GM12878 (cell line): ENCODE measurements around the gene HRCT1. TPM values are rescaled to one million over a fixed set of nuclear protein-coding genes. Genes with fewer than 3 reads are reported as not detected.
"Not testable (repeated sequence)": the region's sequence is repeated elsewhere in the genome, so short reads cannot be mapped to it uniquely, and the experiment has no call there.

ENCODE experiments used
- ATAC-seq: fragments of 200-7000 bp; cut with Tn5 transposase; 3 replicates; pipeline ENCODE4 v1.9.1; 2020; ENCODE audit warnings: mild to moderate bottlenecking, moderate library complexity
- BruUV-seq: library from RNA; stranded (reverse); fragments of 400-500 nt; replicated peaks from 2 replicates; lab custom pipeline; 2021; lab: Mats Ljungman, UMichigan
- CTCF ChIA-PET: fragments of 300-600 bp; sonication (Branson Sonifier 250); formaldehyde crosslinking; extraction: SDS; loops from one replicate; lab custom pipeline; 2021; ENCODE audit warnings: inconsistent platforms; lab: Yijun Ruan, JAX
- POLR2A ChIA-PET: fragments of 350-600 bp; formaldehyde crosslinking; extraction: SDS; loops from one replicate; lab custom pipeline; 2021; ENCODE audit warnings: inconsistent platforms; lab: Charles Lee
- RAD21 ChIA-PET: fragments of 300-600 bp; sonication (Branson Sonifier 250); formaldehyde crosslinking; loops from one replicate; lab custom pipeline; 2023; ENCODE audit warnings: antibody characterized with exemption; ENCODE audit not compliant: unreplicated experiment; lab: Charles Lee
- SMC1A ChIA-PET: fragments of 300-600 bp; sonication (Branson Sonifier 250); formaldehyde crosslinking; loops from one replicate; lab custom pipeline; 2023; ENCODE audit not compliant: unreplicated experiment, uncharacterized antibody; lab: Charles Lee
- DNase-seq: peaks from one replicate; pipeline ENCODE4 v3.0.0-alpha.2; 2011; ENCODE audit warnings: low read depth, low spot score
- FAIRE-seq: peaks from 3 replicates; lab custom pipeline; 2011; peaks lifted over from hg19 to GRCh38; lab: Jason Lieb, UNC
- H2AFZ ChIP-seq: 2 replicates; pipeline ENCODE4 v1.6.0; 2011; ENCODE audit warnings: low read depth, low read length, control low read depth; ENCODE audit not compliant: control insufficient read depth
- H3K27ac ChIP-seq: 2 replicates; pipeline ENCODE4 v1.5.1; 2011; ENCODE audit warnings: control low read depth; ENCODE audit not compliant: control insufficient read depth, insufficient read depth
- H3K27me3 ChIP-seq, 2 experiments: replicated peaks in 1 of 2; 2 replicates each; pipeline versions ENCODE4 v1.6.0 to v1.6.1; 2011; ENCODE audit warnings: low read length in 1 of 2; ENCODE audit not compliant: control insufficient read depth in 2 of 2, insufficient read depth in 2 of 2
- H3K36me3 ChIP-seq, 2 experiments: 2 replicates each; pipeline ENCODE4 v1.5.1; 2011; ENCODE audit warnings: low read length in 1 of 2; ENCODE audit not compliant: control insufficient read depth in 2 of 2, insufficient read depth in 2 of 2
- H3K4me1 ChIP-seq: 2 replicates; pipeline ENCODE4 v1.6.1; 2011; ENCODE audit warnings: mild to moderate bottlenecking, low read length, moderate library complexity, mixed read lengths; ENCODE audit not compliant: control insufficient read depth, insufficient read depth
- H3K4me2 ChIP-seq: 2 replicates; pipeline ENCODE4 v1.6.0; 2011; ENCODE audit warnings: control low read depth; ENCODE audit not compliant: control insufficient read depth, insufficient read depth
- H3K4me3 ChIP-seq: fragments of 200-600 bp; sonication (generic); 2 replicates; pipeline ENCODE4 v1.5.1; 2016
- H3K79me2 ChIP-seq: 2 replicates; pipeline ENCODE4 v1.6.0; 2011; ENCODE audit warnings: low read length; ENCODE audit not compliant: control insufficient read depth, insufficient read depth
- H3K9ac ChIP-seq: 2 replicates; pipeline ENCODE4 v1.8.0; 2011; ENCODE audit warnings: low read length, control low read depth, mixed read lengths; ENCODE audit not compliant: control insufficient read depth, insufficient read depth
- H3K9me3 ChIP-seq: replicated peaks from 3 replicates; pipeline ENCODE4 v1.5.1; 2011; ENCODE audit warnings: mild to moderate bottlenecking, low read length; ENCODE audit not compliant: control insufficient read depth, insufficient read depth
- H4K20me1 ChIP-seq: 2 replicates; pipeline ENCODE4 v1.6.0; 2011; ENCODE audit not compliant: control insufficient read depth, insufficient read depth
- IKZF2 ChIP-seq, 2 experiments: fragments of 450-650 bp; IDR thresholded peaks; 2 replicates each; pipeline ENCODE4 v1.6.1; 2017; ENCODE audit warnings: mild to moderate bottlenecking in 2 of 2, moderate library complexity in 2 of 2
- ZNF622 ChIP-seq: fragments of 450-650 bp; IDR thresholded peaks from 2 replicates; pipeline ENCODE4 v1.6.1; 2017; ENCODE audit warnings: mild to moderate bottlenecking, inconsistent platforms
- ZZZ3 ChIP-seq: IDR thresholded peaks from 2 replicates; pipeline ENCODE4 v1.6.1; 2011; ENCODE audit warnings: low read depth; ENCODE audit not compliant: control insufficient read depth, insufficient read length
- WGBS: methylation state at CpG from one replicate; pipeline ENCODE4 v1.1.6; 2016; ENCODE audit warnings: low lambda C conversion rate; ENCODE audit not compliant: insufficient replicate concordance, insufficient coverage; ENCODE audit errors: missing lambda C conversion rate; 5-methylcytosine and 5-hydroxymethylcytosine counted together
- in situ Hi-C: fragments of 300-500 bp; cut with MboI; formaldehyde crosslinking; loops from 9 replicates; pipeline ENCODE4 v1.14.3; 2018; ENCODE audit warnings: mixed read lengths
- intact Hi-C: fragments of 100-400 bp; cut with micrococcal nuclease; formaldehyde crosslinking; loops from one replicate; pipeline ENCODE4 v1.14.2; 2022; ENCODE audit not compliant: unreplicated experiment
- polyA plus RNA-seq, 11 experiments: library from polyadenylated mRNA; depleted of rRNA in 4 of 11; unstranded in 6 of 11; stranded (reverse) in 5 of 11; fragments of >200 nt; fragmentation: Nextera tagmentation in 4 of 11; fragmentation: Illumina TruSeq in 1 of 11; extraction: Ambion mirVana in 4 of 11; extraction: Trizol in 1 of 11; gene quantifications; 1 replicate in 1 of 11; 2 replicates in 10 of 11; pipeline versions ENCODE4 v1.2.1 to v1.2.3, GENCODE V29; 2011 to 2016; ENCODE audit warnings: inconsistent platforms in 2 of 11, missing spikeins in 2 of 11, low read depth in 1 of 11
- total RNA-seq, 4 experiments: library from RNA; depleted of rRNA in 3 of 4; stranded (reverse); fragments of >200 nt in 3 of 4; fragmentation: Illumina TruSeq in 1 of 4; extraction: Trizol in 1 of 4; gene quantifications; 2 replicates each; pipeline versions ENCODE4 v1.2.1 to v1.2.3, GENCODE V29; 2013 to 2021

The HRCT1 gene
- total and polyA plus RNA-seq, 10 of the 15 experiments (the other 5 are each of a cell fraction or from before 2014, with no cell fraction given) = not detected

- H2AFZ ChIP-seq = no peak overlapping the region
- in situ Hi-C loops (no loop called here), intact Hi-C loops (no loop called here)
- no peaks in the 10 kb centered on the region for H3K9me3 ChIP-seq
- no peaks in the 10 kb centered on the region for H3K27me3 ChIP-seq
- H3K4me2 ChIP-seq = no peak overlapping the region
- no peak for DNase-seq
- BruUV-seq = no TSS peak
- POLR2A ChIA-PET = no interaction called here
- RAD21 ChIA-PET = interaction anchor here (0.7 kb wide), 1 partner anchor 70 kb away, joined by 3 read pairs; no protein-coding TSS in a partner anchor
- H3K4me3 ChIP-seq = no peak overlapping the region
- no peaks in the 10 kb centered on the region for H4K20me1 ChIP-seq
- no peak overlapping the region for H3K27ac ChIP-seq
- FAIRE-seq = no peak
- H3K36me3 ChIP-seq = no peaks in the 10 kb centered on the region
- ATAC-seq = no peak
- CTCF ChIA-PET = interaction anchor here (0.7 to 2.1 kb wide), 5 partner anchors 14 to 128 kb away, joined by 3 to 10 read pairs (median 5); no protein-coding TSS in a partner anchor
- H3K79me2 ChIP-seq = no peaks in the 10 kb centered on the region
- WGBS = 81% methylated on average over 2 of the region's 2 CpGs
- no peak for TF ChIP-seq ZNF622
- TF ChIP-seq ZZZ3 = no peak
- TF ChIP-seq, all 136 proteins: peak for 0
- Histone ChIP-seq H3K9ac (no peak overlapping the region), H3K4me1 (no peaks in the 10 kb centered on the region)
- SMC1A ChIA-PET = interaction anchor here (0.9 to 1.1 kb wide), 2 partner anchors 14 kb away, joined by 4 to 5 read pairs; no protein-coding TSS in a partner anchor
Measured at GRCh38 chr9:35896570-35896969, 9.4 kb upstream of the HRCT1 start.

GRCh38 chr9:35897376-35898099, 8.5 kb upstream of the HRCT1 start:
- H3K9me3 ChIP-seq, H3K4me2 ChIP-seq, H3K36me3 ChIP-seq, H3K4me1 ChIP-seq, H4K20me1 ChIP-seq, in situ Hi-C loops, H3K9ac ChIP-seq, H3K4me3 ChIP-seq, H3K27me3 ChIP-seq, DNase-seq, H3K79me2 ChIP-seq, intact Hi-C loops: not testable (repeated sequence)
- WGBS = 15% methylated on average over 7 of the region's 7 CpGs
- RAD21 ChIA-PET = interaction anchor here (0.8 kb wide), 1 partner anchor 72 kb away, joined by 3 read pairs; no protein-coding TSS in a partner anchor
- peak in 1 of 2 experiments; percentile 18; a peak in 1 of 4 replicates for TF ChIP-seq IKZF2 (IDR thresholded peaks at IDR 0.05)
- TF ChIP-seq, all 136 proteins: peak for 1; not testable (repeated sequence) for 135
- BruUV-seq, H3K27ac ChIP-seq, POLR2A ChIA-PET, H2AFZ ChIP-seq: not testable (repeated sequence)
- ATAC-seq (peak; percentile 72), FAIRE-seq (peak; percentile 38)
- SMC1A ChIA-PET = interaction anchor here (0.7 to 2.0 kb wide), 4 partner anchors 15 to 107 kb away, joined by 3 to 9 read pairs (median 4); no protein-coding TSS in a partner anchor
- CTCF ChIA-PET = interaction anchor here (0.6 to 2.9 kb wide), 9 partner anchors 9 to 127 kb away, joined by 3 to 13 read pairs (median 6); partner anchors contain the start of gene TMEM8B
